HG02884 (cell line): ENCODE measurements around the gene RAB3C.
A peak's percentile ranks its signal among the peaks of the same experiment; 100 is the strongest.

ENCODE experiments used
- ATAC-seq: cut with Tn5 transposase; IDR thresholded peaks from one replicate; pipeline ENCODE4 v1.9.1; 2021; ENCODE audit warnings: mild to moderate bottlenecking, moderate library complexity; ENCODE audit not compliant: unreplicated experiment

The RAB3C gene

DNA sequence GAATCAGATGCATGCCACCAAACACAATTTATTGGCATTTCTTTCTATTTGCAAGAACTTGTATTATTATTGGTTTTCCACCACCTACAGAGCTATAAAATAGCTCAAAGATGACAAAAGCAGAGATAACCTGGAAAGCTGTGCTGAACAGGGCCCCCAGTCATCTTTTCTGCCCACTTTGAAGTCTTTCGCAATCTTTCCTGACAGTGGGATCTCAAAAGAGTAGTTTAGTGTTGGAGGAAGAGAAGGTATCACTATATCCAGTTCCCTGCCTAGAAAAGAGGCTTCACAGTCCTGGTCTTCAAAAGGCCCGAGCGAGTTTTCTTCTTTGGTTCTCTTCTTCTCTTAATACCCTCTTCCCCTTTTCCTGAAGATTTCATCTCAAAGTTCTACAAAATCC lies 231.0 kb downstream of the RAB3C start:
- ATAC-seq, result no peak

DNA sequence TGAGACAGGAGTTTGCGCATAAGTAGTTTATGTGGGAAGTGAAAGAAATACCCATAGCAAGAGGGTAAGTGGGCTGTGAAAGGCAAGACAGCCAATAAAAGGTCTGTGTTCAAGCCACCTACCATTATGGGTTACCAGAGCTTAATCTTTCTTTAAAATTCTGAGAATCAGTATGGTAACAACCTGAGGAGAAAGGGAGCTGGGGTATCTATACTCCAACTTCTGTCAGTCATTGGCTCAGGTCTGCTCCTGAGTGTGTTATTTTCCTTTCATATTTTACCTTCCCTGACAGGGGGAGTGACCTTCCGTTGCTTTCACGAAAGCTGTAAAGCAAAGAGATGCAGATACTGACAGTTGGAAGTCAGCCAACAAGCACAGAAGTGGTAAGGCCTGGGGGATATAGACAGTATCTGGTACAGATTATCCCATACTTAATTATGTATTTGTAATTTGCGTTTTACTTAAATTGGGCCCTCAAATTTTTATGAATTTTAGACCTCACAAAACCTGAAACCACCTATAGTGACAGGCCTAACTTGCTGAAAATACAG lies 233.4 kb downstream of the RAB3C start:
- ATAC-seq, result no peak

DNA sequence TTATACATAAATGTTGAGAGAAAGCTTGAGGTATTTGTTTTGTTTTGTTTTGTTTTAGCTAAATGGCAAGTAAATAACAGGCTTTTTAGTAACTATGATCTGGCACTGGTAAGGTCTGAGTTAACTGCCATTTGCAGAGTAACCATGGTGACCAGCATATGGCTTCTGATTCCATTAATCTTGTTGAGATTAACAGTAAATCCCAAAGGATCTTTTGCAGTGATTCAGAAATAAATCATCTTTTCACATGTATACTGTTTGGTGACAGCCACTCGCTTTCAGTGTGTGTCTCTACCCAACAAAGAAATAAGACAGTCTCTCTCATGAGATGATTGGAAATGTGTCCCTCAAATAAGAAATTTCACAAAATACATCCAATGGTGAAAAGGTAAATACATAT lies 235.6 kb downstream of the RAB3C start:
- no peak for ATAC-seq

DNA sequence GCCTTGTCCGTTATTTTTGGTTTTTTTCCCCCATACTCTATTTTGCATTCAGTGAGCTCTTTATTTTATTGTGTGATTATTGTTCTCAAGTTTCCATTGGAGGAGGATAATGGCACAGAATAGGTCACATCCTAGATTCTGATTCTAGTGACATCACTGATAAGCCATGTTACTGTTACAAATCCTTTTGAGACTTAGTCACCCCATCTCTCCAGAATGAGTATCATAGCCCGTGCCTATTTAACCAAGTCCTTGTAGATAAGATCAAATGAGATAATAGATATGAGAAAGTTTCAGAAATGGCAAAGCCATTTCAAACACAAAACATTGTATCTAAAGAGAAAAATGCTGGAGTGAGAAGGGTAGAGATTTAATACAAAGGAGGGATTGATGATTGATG lies 242.6 kb downstream of the RAB3C start:
- no peak for ATAC-seq

DNA sequence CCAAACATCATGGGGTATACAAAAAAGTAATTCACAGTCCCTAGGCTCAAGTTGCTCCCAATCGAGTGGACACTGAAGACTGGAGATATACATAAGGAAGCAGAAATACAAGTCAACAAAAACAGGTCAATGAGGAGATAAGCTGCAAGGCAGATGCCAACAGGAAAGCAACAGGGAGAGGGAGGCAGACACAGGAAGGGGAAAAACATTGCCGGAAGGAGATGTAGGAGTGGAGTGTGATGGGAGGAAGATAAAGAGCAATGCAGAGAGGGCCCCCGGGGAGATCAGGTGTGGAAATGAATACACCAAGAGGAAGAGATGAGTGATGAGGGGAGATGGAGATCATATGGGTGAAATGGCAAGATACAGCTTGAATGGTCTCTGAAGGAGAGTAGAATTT lies 243.0 kb downstream of the RAB3C start:
- no peak for ATAC-seq

DNA sequence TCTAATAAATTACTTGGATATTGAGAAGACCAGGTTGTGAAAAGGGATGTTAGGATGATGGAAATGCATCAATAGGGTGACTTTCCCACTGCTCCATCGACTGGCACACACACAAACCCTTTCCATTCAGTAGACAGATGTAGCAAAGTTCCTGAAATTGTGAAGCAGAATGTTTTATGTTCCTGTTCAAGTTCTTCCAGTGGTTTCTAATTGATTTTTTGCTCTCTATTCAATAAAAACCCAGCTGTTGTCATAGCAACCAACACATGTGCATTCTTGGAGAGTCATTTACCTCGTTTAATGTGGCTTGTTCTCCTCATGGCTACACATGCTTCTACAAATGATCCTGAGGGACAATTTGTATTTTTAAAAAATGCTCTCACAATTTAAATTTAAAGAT lies 244.6 kb downstream of the RAB3C start:
- no peak for ATAC-seq

DNA sequence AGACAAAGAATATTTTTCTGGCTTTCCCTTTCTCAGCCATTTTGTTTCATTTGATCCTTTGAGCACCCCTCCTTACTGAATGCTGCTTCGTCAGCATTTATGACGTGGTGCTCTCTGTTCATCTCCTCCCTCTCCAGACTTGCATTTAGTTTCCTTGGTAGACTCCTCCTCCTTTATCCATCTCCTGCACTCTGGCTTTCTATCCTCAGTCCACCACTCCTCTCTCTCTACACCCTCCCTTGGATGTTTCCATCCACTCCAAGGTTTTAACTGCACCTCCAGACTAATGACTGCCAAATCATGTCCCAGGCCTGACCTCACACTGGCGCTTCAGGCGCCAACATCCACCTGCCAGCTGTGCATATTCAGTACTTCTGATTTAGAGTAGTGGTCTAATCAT lies 245.4 kb downstream of the RAB3C start:
- ATAC-seq, result no peak

DNA sequence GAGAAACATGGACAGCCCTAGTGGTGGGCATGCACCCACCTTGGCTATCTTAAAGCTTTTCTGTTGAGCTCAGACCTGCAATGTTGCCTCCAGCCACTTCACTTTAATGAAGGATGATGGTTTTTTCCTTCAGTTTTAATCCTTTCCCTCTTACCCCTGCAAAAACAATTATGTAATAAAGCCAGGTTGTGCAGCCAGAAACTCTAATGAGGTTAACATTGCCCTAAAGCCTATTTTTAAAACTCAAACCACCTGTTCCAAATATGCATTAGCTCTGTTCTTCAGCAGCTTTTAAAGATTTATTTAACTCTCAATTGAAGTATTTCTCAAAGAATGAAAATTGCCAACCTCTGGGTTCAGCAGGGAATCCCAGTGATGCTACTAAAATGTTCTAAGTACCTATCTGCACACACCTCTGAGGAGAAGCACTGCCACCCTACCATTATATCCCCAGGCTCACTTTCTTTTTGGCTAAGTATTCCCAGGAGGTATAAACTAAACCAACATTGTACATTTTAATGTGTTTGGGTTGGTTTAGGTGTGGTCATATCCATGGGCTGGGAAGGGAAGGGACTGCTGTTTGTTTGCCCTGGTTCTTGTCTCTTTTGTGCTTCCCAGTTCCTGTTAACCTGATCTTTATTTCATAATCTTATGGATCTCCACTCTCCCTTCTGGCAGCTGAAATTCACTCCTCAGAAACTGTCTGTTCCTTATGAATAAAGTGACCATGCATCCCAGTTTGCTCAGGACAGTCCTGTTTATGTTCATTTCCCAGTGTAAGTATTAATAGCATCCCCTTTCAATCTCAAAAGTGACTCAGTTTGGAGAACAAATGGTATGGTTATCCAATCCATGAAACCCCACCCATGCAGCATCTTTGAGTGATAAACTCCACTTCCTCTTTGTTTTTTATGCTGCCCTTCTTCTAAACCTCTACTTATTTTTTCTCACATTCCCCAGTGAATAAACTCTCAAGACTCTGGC lies 251.7 kb downstream of the RAB3C start:
- no peak for ATAC-seq

DNA sequence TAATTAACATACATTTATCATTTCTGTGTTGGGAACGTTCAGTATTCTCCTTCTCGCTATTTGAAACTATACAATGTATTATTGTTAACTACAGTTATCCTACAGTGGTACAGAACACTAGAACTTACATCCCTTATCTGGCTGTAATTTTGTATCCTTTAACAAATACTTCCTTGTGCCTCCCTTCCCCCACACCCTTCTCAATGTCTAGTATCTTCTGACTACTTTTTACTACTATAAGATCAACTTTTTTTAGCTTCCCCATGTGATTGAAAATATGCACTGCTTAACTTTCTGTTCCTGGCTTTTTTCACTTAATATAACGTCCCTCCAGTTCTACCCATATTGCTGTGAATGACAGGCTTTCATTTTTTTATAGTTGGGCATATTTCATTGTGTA lies 253.5 kb downstream of the RAB3C start:
- no peak for ATAC-seq

DNA sequence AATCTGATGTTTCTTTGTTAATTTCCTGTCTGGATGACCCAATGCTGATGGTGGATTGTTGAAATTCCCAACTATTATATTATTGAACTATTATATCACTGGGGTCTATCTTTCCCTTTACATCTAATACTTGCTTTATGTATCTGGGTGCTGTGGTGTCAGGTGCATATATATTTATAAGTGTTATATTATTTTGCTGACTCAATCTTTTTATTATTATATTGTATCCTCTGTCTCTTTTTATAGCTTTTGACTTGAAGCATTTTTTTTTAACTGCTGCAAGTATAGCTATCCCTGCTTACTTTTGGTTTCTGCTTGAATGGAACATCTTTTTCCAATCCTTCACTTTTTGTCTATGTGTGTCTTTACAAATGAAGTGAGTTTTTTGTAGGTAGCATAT lies 255.9 kb downstream of the RAB3C start:
- ATAC-seq, result no peak

DNA sequence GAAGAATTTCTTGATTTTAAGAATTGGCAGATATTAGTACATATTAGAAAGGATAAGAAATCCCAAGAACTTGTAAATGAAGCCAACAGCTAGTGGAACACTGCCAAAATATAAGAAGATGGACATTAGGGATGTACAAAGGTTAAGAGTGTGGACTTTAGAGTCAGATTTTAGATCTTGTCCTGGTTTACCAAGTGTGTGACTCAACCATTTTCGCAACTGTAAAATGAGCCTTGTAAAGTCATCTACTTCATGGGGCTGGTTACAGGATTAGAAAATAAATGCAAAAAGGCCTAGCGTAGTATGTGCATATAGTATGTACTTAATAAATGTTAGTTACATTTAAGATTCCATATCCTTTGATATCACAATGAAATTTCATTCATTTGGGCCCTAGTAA lies 260.0 kb downstream of the RAB3C start:
- ATAC-seq, result no peak

DNA sequence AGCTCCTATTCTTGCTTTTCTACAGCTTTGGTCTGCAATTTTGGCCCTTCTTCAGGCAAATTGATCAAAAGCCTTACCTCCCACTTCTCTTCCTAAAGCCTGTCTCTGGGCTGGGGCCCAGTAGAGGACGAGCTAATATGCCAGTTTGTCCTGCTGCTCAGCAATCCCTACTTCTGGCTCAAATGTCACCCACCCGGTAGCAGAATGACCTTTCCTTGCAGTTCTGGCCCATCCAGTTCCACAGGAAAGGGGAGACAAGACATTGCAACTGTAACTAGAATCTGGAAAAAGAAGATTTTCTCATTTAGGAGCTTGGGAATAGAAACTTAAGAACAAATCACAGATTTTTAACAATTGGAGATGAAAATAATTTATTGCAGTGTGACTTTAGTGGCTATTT lies 261.5 kb downstream of the RAB3C start:
- no peak for ATAC-seq

DNA sequence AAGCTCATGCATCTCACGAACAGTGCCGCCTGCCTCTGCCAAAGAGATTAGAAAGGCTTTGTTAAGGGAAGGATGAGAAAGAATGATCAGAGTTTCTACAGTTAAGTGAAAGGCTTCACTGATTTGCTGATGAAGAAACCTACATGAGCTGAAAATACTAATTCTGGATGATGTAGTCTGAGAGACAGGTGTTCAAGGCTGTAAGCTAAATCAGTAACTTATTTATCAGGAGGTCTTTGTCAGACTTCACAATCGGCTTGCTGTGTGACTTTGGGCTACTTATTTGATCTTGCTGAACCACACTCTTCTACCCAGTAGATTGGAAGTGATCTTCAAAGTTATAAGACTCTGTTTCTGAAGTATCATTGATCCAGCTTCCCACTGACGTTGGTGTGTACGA lies 264.2 kb downstream of the RAB3C start:
- no peak for ATAC-seq

DNA sequence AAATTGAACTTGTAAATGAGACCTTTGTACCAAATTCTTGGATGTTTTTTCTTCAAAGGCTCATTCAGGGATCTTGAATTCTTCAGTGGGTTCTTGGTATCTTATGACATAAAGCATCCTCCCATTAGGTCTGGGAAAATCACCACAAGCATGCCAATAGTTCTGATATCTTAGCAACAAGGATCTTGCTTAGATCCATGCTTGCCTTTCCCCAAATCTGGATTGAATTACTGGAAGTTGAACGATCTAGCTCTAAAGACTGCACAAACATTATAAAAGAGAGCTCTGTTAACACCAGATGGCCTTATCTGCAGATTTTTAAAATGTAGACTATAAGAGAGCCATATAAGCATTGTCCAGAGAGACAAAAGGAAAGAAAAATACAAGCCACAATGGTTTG lies 266.3 kb downstream of the RAB3C start:
- ATAC-seq, result no peak

DNA sequence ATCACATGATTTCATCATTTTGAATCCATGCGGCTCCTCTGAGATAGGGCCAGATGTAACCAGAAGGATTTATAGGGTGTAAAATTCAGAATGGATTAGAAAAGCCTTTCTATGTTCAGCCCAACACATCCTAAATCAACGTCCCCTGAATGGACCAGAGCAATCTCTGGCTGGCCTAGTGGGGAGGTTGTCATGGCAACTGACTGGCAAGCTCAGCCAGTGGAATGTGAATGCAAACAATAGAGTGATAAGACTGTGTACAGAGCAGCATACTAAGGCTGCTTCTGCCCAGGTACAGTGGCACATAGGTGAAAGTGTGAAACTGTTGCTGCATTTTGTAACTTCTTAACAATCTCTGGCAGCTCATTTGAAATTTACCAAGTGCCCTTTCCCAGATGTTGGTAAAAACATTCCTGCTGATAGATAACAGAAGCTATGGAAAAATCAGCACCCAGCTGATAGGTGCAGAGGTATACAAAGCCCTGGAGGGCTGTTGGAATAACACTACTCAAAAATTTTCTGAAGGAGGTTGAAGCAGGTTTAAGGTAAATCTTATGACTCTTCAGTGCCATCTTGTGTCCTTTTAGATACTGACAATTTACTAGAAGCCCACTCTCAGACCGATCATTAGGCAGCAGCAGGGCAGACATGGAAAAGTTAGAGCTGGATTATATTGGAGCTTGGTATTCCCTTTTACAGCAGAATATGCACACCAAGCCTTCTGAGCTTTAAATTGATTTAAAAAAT lies 267.2 kb downstream of the RAB3C start:
- ATAC-seq, result peak; percentile 60

DNA sequence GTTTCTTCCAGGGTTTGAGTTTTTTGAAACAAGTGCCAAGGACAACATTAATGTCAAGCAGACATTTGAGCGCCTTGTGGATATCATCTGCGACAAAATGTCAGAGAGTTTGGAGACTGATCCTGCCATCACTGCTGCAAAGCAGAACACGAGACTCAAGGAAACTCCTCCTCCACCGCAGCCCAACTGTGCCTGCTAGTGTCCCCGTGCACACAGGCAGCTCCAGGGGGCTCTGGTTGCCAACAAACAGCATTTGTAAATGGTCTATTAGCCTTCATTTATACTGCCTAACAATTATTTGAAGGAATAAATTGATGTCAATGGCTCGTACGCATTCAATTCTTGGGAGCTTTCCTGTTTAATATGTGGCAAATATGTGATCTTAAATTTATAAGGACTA lies 268.3 kb downstream of the RAB3C start:
- no peak for ATAC-seq

DNA sequence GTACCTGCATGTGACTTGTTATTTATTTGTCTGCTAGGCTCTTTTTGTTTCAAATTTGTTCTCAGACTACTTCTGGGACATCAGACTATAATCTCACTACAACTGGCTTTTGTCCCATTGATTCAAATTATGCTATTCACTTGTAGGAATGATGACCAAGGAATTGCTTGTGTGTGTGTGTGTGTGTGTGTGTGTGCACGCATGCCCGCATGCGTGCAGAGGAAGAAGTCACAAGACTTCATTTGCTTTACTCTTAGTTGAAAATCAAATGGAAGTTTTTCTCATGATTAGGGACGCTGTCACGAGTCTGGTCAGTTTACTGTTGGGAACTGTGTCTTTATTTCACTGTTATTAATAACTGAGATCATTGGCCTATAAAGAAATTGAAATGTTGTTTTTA lies 268.7 kb downstream of the RAB3C start:
- ATAC-seq, result no peak

DNA sequence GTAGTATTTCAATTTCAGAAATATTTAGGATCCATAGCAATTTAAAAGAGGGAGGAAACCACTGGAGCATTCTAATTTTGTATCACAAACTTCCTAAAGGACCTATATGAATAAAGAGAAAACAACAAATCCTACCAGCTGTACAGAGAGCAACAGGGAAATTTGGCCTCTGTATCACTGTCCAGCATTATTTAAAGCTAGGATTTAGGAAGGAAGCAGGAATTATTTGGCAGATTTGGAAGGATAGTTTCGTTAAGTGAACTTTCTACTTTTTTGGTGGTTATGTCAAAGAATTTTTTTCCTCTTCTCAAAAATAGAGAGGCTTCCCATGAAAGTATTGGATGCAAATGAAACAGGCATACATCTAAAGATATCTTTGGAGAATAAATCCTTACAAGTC lies 269.7 kb downstream of the RAB3C start:
- no peak for ATAC-seq

DNA sequence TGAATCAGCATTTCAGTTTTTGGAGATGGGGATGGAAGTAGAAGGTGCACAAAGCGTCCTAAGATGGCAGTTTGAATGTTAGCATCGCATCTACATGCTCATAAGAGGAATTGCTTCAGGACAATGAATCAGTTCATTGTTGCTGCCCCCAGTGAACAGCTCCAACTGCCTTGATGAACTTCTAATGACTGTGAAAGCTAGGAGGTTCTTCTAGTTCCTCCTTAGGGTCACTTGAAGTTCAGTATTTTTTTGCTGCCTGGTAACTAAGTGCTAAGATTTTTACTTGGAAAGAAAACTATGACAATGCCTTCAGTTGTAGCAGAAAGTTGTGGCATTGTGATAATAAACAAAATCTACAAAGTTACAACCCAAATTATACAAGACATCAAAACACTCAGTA lies 271.6 kb downstream of the RAB3C start:
- ATAC-seq, result no peak

DNA sequence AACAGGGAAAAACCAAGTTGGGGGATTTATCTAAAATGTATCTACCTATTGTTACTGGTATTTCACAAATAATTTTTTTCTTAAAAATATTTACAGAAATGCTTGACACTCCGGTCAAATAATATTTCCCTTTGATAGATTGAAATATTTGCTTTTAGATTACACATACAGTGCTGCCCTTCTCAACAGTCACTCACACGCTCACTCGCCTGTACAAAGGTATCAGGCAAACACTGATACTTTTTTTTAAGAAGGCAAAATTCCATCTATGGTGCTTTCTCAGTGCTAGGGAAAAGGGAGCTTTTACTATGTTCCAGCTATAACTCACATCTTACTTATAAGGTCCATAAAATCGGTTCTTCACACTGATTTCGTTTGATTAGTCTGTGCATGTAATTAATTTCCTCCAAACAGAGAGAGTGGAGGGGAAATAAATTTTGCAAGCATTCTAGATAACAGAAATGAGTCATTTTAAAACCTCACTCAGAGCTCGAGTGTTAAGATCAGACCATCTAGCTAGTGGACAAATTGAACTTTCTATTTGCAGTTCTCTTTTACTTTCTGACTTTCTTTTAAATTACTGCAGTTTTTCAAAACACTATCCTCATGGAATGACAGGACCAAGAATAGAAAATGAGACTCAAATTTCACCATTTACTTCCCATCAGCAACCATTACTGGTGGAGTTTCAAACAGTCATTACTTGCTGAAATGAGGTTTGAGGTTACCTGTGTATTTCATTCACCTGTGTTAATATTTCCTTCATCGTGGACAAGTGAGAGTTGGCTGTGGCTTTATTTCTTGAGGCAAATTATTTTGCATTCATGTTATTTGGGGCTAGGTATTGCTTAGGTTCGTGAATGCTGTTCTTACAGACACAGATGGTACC lies 273.2 kb downstream of the RAB3C start:
- ATAC-seq, result no peak

DNA sequence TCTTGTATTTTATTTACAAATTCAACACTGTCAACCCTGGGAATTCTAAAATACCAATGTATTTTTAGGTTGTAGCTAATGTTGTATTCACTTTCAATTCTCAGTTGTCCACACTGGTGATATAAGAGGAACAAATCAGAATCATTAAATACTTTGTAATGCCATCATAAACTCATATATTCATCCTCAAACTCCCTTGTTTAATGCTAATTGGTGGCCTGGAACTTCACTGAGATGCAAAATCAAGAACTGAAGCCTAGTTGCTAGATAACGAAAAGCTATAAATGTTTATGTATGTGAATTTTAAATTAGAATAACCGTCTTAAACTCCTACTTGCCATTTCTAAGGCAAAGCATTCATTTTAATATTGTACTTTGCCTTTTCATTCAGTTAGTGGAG lies 274.7 kb downstream of the RAB3C start:
- ATAC-seq, result no peak
